ENCODE measurements around the gene CDH23.

GRCh38 chr10:71374481-71375233, 22.1 kb upstream of the CDH23 start:
- TF ChIP-seq CTCF (conservative IDR thresholded peaks at IDR 0.05) (no peak), EZH2 (IDR thresholded peaks at IDR 0.05; ENCODE audit: low read depth) (no peak)
